NCI-H524 (cell line): Measurements from ENCODE around the gene HOXA11.

Experiments
- DNase-seq, 2 experiments: peaks; one replicate each; lab custom pipeline; 2025; lab: John Stamatoyannopoulos, UW

HOXA11 gene

DNA sequence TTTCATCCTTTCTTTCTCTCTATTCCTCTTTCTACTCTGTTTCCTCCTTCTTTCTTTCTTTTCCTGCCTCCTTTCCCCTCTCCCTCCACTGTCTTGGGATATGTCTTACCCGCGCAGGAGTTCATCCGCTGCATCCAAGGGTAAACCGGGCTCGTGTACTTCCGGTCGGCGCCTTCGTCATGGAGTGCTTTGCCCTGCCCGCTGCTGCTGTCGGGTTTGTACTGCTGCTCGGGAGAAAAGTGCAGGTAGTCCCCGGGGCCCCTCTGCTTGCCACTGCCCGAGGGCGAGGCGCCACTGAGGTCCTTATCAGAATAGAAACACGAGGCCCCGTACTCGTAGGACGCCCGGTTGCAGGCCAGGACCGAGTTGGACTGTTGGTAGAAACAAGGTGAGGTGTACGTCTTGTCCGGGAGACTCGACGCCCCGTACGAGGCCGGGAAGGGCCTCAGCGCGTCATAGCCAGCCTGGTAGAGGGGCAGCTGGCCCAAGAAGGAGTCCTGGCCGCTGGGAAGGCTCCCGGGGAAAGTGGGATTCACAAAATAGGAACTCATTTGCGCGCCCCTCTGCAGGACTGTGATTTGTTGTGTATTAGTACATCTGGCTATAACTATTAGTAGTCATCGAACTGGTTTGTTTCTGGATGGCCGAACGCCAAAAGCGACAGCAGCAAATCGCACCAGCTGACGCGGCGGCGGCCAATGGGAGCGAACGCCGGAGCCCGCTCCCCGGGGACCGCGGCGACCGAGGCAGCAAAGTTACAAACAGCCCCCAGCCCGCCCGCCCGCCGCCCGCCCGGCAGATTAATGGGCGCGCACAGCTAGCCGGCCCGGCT, 37.6 kb downstream of the HOXA11 start, which contains the start of gene HOXA6:
Gene HOXA6, minus strand, starts transcription at position 576 of the 832 bp plus-strand sequence. Its CDS starts 25 bp downstream, at position 551.
- peak in 1 of 2 experiments; percentile 23 for DNase-seq

DNA sequence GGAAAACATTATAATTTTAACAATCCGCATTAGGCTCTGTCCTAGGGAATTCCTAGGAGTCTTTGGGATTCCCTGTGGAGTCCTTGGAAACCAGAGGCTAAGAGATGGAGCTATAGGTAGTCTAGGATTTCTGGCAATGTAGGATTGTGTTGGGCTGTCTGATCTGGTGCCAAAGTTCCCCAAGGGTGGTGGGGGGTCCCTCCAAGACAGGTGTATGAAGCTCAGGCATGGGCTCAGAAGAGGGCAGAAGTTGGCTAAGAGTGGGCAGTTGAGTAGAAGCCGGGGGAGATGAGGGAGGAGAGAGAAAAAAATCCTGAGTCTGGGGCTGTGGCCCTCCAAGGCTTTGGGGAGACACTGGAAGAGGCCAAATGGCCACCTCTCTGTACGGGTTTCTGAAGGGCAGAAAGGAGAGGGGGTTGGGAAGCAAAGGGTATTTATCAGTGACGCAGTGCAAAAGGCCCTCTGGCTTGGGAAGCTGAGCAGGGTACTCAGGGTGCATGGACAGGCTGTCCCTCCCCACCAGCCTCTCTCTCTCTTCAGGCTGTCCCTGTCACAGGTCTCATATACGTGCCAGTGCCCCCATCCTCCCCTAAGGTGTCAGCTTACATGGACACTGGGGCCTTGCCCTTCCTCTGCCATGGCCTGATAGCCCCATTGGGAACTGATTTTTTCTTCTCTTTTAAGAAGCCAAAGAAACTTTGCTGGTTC, 38.4 kb downstream of the HOXA11 start:
- DNase-seq, result no peak

DNA sequence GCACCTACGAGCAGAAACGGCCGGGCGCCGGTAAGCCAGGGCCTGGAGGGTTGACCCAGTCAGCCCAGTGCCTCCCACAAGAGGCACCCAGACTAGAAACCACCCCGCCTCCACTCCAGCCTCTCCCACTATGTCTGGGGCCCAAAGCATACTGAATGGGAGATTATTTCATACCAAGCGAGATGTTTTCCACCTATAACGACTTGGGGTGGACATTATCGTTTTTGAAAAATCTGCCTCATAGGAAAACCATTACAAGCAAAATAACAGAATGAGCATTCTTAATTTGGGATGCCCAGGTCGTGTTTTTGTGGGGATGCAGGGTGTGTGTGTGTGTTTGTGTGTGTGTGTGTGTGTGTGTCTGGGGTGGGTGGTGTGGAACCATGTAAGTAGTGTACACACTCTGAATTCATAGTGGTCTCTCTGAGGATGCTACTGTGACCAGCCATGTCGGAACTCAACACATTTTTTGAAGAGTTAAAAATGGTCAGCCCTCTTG, 39.1 kb downstream of the HOXA11 start:
- DNase-seq, result no peak

DNA sequence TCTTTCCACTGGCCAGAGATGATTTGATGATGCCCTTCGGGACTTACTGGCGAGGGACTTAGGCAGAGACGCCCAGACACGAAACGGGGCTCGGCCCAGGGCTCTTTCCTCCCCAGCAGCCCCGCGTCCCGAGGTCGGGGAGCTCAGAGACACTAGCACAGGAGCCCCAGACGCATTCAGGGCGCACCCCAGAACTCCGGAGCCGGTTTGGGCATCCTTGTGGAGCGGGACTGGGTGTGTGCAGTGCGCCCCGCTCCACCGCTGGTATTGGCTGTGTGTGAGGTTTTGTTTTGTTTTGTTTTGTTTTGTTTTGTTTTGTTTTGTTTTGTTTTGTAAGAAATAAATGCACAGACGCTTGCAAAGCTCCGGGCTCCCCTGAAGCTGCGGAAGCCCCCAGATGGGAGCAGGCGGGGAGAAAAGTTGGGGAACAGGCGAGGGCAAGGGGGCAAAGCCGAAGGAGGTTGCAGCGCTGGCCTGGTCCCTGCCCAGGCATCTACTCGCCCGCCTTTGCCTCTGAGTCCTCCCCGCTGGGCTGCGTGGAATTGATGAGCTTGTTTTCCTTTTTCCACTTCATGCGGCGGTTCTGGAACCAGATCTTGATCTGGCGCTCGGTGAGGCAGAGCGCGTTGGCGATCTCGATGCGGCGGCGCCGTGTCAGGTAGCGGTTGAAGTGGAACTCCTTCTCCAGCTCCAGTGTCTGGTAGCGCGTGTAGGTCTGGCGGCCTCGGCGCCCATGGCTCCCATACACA, 39.7 kb downstream of the HOXA11 start:
- no peak for DNase-seq

DNA sequence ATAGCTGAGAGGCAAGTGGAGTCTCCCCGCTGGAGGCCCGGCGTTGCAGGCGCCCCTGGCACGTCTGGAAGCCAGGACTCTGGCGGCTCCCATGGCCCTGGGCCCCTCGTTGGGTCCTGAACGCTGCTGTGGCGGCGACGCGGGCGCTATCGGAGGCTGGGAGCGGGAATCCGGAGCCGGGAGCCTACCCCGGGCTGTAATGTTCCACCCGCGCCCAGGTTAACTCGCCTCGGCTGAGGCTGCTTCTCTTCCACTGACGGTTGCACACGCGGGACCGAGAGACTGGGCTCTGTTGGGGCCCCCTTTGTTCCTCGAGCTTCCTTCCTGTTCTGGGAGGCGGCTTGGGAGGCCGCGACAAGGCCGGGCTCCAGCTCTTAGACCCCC, 40.3 kb downstream of the HOXA11 start:
- no peak for DNase-seq

DNA sequence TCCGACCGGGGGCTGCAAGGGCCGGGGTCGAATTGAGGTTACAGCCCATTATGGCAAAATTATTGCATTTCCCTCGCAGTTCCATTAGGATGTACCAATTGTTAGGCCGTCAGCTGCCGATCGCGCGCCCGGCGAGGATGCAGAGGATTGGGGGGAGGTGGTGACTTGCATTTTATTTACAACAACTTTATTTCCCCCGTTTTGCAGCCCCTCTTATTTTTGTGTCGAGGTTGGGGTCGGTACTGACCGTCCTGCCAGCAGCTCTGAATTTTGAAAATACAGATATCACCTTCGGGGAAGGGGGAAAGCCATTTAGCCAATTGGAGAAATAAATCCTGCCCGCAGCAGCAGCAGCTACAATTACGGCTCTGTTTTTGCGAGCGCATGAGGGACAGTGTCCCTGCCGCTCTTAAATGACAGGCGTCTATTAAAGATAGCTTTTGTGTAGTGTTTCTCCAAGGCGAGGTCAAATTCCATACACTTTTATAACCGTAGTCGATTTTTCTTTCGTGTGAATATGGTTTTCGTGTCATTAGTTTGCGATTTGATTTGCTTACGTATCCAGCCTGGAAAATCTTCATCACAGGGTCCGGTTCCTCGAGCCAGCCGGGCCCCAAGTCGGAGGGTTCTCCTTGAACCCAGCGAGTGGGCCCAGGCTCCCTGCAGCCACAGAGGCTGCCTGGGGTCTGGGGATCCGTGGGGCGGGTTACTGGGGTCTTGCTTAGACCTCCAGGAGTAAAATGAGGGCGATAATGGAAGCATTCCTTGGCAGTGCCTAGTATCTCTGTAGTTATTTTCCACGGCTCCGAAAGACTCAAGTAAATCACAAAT, 40.9 kb downstream of the HOXA11 start:
- no peak for DNase-seq

DNA sequence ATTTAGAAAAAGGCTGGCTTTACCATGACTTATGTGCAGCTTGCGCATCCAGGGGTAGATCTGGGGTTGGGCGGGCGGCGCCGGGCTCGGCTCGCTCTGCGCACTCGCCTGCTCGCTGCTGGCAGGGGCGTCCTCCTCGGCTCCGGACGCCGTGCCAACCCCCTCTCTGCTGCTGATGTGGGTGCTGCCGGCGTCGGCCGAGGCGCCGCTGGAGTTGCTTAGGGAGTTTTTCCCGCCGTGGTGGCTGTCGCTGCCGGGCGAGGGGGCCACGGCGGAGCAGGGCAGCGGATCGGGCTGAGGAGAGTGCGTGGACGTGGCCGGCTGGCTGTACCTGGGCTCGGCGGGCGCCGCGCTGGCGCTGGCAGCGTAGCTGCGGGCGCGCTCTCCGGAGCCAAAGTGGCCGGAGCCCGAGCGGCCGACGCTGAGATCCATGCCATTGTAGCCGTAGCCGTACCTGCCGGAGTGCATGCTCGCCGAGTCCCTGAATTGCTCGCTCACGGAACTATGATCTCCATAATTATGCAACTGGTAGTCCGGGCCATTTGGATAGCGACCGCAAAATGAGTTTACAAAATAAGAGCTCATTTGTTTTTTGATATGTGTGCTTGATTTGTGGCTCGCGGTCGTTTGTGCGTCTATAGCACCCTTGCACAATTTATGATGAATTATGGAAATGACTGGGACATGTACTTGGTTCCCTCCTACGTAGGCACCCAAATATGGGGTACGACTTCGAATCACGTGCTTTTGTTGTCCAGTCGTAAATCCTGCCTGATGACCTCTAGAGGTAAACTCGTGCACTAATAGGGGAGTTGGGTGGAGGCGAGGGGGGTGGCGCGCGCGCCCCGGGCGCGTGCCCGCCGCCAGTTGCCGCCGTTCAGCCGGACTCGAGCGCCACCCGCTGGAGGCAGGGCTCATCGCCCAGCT, 41.7 kb downstream of the HOXA11 start, which contains the start of gene HOXA5:
Gene HOXA5, minus strand, starts transcription at position 659 of the 927 bp plus-strand sequence. Its CDS starts 74 bp downstream, at position 585.
- DNase-seq, result peak; percentile 86 to 92

DNA sequence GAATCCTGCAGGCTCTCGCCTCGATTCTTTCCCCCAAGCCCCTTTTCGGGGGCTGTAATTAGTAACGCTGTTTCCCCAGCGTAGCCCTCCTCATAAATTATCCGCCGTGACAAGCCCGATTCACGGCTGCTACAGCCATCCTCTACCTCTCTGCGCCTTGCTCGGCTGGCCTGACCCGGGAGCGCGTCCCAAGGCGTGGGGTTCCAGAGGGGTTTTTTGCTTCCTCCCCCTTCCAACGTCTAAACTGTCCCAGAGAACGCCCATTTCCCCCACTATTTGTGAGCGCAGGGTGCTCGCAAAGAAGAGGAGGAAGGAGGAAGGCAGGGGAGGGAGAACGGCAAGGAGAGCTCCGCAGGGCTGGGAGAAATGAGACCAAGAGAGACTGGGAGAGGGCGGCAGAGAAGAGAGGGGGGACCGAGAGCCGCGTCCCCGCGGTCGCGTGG, 42.4 kb downstream of the HOXA11 start:
- peak in 1 of 2 experiments; percentile 44 for DNase-seq

DNA sequence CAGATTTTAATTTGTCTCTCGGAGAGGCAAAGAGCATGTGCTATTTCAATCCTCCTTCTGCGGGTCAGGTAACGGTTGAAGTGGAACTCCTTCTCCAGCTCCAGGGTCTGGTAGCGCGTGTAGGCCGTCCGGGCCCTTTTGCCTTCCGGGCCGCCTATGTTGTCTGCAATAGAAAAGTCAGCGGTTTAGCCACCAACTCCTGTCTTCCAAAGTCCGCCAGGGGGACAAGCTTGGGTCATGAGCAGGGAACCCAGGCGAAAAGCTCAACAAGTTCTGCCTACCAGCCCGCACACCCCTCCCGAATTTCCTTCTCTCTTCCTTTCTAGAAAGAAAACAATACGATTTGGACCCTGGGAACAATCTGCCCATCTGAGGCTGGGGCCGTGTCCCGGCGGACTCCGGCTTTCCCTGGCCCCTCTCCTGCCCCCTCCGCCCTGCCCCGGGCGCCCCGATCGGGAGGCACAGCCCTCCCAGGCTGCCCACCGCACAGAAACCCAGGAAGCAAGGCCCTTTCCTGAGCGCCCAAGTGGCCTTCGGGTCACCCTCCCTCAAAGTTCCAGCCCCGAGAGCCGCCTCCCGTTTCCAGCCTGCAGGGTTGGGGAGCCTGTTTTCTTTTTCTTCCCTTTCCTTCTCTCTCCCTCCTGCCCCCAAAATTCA, 43.0 kb downstream of the HOXA11 start:
- DNase-seq, result no peak

DNA sequence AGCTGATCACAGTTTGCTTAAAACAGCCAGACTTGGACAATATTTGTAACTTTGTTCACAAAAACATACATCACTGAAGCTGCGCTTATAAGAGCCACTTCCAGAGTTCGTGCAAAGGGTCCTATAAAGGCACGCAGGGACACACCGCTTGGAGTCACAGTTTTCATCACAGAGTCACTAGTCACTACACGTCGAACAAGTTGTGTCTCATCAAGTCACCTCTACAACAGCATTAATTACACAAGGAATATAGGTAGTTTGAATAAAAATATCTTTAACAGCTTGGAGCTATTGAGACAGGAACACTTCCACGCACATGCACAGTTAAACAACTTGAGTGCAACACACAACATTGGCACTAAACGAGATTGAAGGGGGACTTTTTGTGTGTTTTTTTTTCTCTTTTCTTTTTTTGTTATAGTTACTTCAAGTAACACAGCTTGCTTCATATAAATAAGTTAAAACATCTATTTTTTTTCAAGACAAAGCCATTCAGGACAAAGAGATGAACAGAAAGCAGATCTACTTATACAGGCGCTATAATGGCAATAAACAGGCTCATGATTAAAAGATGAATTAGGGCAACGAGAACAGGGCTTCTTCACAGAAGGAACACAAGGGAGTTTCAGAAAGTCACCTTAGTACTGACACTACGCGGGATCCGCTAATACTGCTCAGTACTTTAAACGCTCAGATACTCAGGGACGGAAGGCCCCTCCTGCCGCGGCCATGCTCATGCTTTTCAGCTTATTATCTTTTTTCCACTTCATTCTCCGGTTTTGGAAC, 43.7 kb downstream of the HOXA11 start:
- no peak for DNase-seq

DNA sequence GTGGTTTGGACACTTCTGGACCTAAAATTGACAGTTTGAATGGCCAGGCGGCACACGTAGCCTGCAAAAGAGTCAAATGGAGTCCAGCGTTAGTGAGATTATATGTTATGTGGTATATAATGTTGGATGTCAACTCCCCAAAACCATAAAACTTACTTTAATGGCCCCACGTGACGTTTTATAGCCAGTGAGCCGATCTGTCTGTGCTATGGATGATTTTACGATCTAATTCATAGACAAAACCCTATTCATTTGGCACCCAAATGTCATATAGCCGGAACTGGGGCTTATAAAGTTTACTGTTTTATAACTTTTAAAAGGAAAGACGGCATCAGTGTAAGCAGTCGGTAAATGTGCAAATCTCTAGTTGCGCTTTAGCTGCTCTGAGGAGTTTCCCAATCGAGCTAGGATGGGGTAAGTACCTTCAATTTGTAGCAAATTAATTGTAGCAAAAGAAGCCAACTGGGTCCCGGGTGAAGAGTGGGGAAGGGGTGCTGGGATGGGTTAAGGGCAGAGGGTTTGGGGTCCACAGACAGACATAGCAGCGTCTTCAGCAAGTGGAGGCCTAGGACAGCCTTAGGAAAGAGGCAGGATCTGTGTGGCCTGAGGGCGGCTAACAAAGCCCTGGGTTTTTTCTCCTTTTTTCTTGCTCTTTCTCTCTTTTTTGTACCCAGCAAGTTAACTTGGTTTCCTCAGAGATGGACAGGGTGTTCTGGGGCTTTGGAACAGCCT, 44.7 kb downstream of the HOXA11 start:
- no peak for DNase-seq

DNA sequence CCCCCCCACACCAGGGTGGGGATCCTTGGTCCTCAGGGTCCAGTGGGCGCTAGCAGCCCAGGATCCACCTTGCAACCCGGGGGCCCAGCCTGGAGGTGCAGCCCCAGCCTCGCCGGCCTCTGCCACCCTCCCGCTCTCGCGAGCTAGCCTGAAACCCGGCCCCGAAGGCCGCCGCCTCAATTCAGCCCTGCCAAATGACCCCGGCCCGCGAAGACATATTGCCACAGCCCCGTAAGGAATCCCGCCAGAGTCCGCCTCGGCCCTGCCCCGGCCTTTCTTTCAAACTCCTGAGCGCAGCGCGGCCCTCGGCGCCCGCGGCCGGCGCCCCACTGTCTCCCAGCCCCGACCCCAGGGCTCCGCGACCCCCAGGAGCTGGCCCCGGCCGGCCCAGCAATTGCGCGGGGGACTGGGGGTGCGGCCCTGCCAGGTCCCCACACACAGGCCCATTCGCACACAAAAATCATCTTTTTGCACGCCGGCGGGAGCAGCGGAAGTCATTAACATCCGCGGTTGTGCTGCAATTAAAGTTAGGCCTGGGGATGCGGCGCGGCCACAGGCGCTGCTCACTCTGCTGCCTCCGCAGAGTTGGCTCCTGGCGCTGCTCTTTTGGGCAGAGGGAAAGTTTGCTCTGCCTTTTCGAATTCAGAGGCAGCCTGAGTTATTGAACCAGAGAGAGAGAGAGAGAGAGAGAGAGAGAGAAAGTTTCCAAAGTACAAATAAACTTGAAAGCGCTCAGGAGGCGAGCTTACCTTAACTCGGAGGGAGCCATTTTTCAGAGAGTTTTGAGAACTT, 45.5 kb downstream of the HOXA11 start:
- DNase-seq, result no peak

DNA sequence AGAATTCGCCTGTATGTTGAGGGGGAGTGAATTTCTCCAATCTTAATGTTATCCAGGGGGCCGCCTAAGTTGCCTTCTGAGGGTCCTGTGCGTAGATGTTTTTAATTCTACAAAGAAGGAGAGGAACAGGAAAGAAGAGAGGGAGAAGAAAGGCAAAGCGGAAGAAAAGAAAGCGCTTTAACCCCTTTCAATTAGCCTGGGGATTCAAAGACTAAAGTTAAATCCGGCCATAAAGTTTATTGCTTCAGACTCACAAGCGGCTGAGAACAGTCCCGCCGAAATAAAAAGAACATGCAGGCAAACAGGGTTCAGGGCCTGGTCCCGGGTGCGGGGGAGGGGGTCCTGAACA, 46.1 kb downstream of the HOXA11 start:
- DNase-seq, result no peak

DNA sequence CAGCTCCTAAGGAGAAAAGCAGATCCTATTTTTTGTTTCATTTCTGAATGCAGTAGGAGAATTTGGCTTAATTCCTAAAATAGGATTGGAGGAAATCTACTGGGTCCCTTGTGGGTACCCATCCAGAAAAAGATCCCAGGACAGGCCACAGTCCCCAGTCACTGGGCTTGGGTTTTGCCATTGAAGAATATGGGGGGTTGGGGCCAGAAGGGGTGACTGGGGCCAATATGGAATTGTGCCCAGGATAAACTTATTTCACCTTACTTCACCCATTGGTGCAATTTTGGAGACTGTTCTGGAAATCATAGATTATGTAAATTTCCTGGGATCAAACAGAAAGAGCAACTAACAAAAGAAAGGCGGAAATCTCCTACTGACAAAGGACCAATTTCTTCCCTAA, 46.6 kb downstream of the HOXA11 start:
- no peak for DNase-seq

DNA sequence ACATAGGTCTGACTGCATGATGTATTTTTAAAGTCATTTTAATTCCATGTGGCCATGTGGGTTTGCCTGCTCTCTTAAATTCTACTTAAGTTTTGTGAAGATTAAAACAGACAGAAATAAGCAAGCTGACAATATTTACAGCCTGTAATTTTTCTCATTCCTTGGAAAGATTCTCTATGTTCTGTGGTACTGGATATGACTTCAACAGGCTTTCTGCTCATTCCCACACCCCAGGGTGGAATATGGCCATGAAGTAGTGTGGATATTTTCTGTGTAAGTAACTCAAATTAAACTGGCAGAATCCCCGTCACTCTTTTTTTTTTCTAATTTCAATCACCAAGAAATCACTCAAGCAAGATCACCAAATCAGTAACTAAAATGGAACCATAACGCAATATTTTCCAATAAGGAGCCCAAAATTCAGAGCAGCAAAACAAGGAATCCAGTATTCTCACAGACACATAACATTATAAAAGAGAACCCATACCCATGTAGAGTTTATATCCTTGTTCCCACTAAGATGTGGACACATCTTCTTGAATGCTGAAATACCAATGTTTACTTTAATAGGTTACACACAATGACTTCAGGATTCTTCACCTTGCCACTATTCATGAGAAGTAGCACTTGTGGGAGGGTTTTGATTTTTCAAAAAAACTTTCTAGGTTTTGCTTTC, 47.3 kb downstream of the HOXA11 start:
- DNase-seq, result no peak

DNA sequence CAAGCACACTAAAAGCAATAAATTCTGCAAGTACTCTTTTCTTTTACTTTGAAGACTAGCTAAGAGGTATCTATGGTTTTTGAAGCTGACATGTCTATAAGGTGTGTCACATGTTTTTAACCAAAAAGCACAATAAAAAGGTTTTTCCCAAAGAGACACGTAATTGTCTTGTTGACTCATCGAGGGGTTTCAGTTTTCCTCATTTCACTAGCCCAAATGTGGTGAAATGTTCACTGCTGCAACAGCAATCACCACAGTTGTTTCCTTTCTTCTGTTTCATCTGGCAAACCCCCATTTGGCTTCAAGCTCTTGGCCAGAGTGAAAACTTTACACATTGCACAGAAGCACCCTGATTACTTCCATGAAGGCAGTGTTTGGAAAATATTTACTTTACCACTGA, 50.6 kb downstream of the HOXA11 start:
- DNase-seq, result no peak
